Measurements from ENCODE around the gene SIGLEC14.

- TF ChIP-seq CTCF (IDR thresholded peaks at IDR 0.05) (no peak), POLR2A (IDR thresholded peaks at IDR 0.05) (no peak)
These were observed 33.8 kb upstream of the SIGLEC14 start for GRCh38 chr19:51680474-51680873.

Measured in adrenal gland (tissue), 5 donors.